RWPE2 (cell line): Measurements from ENCODE around the gene GTF2F2.

Source experiments
- ATAC-seq: fragments of 200-7000 bp; cut with Tn5 transposase; 3 replicates; pipeline ENCODE4 v1.9.1; 2021; ENCODE audit warnings: low read depth
- DNase-seq: peaks from one replicate; pipeline ENCODE4 v3.0.0-alpha.2; 2020; ENCODE audit warnings: low spot score
- H3K27ac ChIP-seq: fragments of 450-650 bp; 2 replicates; pipeline ENCODE4 v1.5.1; 2017; ENCODE audit warnings: mild to moderate bottlenecking; ENCODE audit not compliant: poor library complexity, severe bottlenecking
- H3K27me3 ChIP-seq: fragments of 250-450 bp; sonication (Bioruptor Pico); 2 replicates; pipeline ENCODE4 v1.5.1; 2021; ENCODE audit warnings: mild to moderate bottlenecking, moderate library complexity; ENCODE audit not compliant: insufficient read depth, poor library complexity, severe bottlenecking
- H3K36me3 ChIP-seq: fragments of 250-450 bp; sonication (Bioruptor Pico); 2 replicates; pipeline ENCODE4 v1.5.1; 2020; ENCODE audit warnings: low read depth, mild to moderate bottlenecking, moderate library complexity
- H3K4me1 ChIP-seq: fragments of 250-450 bp; sonication (Bioruptor Pico); 2 replicates; pipeline ENCODE4 v1.5.1; 2021; ENCODE audit warnings: mild to moderate bottlenecking, moderate library complexity; ENCODE audit not compliant: insufficient read depth, poor library complexity, severe bottlenecking
- H3K4me3 ChIP-seq: fragments of 250-450 bp; sonication (Bioruptor Pico); 2 replicates; pipeline ENCODE4 v1.5.1; 2021; ENCODE audit warnings: mild to moderate bottlenecking, moderate library complexity; ENCODE audit not compliant: severe bottlenecking
- H3K9me3 ChIP-seq: fragments of 250-450 bp; sonication (Bioruptor Pico); 2 replicates; pipeline ENCODE4 v1.5.1; 2021; ENCODE audit warnings: mild to moderate bottlenecking, moderate library complexity; ENCODE audit not compliant: severe bottlenecking
- TF ChIP-seq, protein P1 (sequence below): fragments of 450-650 bp; IDR thresholded peaks from one replicate; pipeline ENCODE4 v1.5.1; 2017; ENCODE audit warnings: mild to moderate bottlenecking, moderate library complexity; ENCODE audit not compliant: poor library complexity, severe bottlenecking

Gene GTF2F2

DNA sequence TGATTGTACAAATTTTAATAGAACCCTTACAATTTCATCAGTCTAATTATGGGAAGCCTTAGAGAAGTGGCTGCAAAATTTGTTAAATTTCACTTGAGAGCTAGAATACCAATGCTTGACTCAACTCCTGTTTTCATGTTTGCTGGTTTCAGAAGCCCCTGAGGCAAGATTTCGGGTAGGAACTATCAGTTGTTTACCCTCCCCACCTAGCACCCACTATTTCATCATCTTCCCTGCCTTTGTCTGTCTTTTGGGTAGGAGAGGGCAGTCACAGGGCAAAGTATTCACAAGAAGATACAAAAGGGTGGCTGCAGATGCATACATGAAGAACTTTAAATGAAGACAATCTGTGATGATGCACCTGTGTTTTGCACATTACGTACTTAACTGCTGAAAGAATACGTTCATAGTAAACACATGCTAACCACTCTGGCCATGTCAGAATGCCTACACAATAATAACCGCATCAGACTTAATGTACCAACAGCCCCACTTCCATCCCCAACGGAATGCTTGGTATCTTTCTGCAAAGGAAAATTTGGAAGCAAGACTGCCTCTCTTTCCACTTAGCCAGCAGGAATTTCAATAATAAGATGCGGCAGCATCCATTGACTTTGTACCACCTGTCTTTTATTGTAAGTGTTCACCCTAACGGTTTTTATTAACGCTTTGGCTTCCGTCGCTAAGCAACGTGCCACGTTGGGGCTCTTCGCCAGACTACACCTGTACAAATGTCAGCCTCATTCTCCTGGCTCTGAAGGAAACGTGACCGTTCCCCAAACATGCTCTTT, 190.2 kb downstream of the GTF2F2 start:
- no peak for DNase-seq
- Histone ChIP-seq H3K4me1 (peaks cover 8% of the 10 kb centered on the region), H3K36me3 (no peaks in the 10 kb centered on the region), H3K9me3 (no peaks in the 10 kb centered on the region), H3K4me3 (no peak overlapping the region), H3K27me3 (no peaks in the 10 kb centered on the region), H3K27ac (no peak overlapping the region)
- no peak for ATAC-seq
- TF ChIP-seq, protein P1, sequence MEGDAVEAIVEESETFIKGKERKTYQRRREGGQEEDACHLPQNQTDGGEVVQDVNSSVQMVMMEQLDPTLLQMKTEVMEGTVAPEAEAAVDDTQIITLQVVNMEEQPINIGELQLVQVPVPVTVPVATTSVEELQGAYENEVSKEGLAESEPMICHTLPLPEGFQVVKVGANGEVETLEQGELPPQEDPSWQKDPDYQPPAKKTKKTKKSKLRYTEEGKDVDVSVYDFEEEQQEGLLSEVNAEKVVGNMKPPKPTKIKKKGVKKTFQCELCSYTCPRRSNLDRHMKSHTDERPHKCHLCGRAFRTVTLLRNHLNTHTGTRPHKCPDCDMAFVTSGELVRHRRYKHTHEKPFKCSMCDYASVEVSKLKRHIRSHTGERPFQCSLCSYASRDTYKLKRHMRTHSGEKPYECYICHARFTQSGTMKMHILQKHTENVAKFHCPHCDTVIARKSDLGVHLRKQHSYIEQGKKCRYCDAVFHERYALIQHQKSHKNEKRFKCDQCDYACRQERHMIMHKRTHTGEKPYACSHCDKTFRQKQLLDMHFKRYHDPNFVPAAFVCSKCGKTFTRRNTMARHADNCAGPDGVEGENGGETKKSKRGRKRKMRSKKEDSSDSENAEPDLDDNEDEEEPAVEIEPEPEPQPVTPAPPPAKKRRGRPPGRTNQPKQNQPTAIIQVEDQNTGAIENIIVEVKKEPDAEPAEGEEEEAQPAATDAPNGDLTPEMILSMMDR: no peak

GRCh38 chr13:45314822-45315221, 194.5 kb downstream of the GTF2F2 start:
- H3K9me3 ChIP-seq: no peaks in the 10 kb centered on the region
- H3K27me3 ChIP-seq: no peaks in the 10 kb centered on the region
- no peak for DNase-seq
- no peak overlapping the region for H3K4me3 ChIP-seq
- H3K27ac ChIP-seq: no peak overlapping the region
- no peak for ATAC-seq
- peaks cover 8% of the 10 kb centered on the region for H3K4me1 ChIP-seq
- TF ChIP-seq, protein P1: no peak
- no peaks in the 10 kb centered on the region for H3K36me3 ChIP-seq

DNA sequence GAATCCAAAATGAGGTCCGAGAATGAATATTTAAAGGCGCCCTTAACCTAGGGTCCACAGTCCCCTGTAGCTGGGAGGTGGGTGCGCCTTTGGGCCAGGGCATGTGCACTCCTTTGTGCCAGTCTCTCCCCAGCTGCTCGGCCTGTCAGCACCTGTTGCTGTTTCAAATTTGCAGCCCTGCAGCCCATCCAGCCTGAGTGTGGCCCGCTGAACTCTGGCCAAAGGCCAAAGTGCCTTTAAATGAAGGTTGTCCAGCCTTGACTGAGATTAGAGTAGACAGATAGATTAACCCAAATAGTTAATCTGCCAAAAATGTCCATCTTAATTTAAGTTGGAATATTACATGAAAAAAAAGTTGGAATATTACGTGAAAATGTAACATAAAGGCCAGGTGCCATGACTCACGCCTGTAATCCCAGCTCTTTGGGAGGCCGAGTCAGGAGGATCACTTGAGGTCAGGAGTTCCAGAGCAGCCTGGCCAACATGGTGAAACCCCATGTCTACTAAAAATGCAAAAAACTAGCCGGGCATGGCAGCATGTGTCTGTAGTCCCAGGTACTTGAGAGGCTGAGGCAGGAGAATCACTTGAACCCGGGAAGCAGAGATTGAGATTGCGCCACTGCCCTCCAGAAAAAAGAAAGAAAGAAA, 195.3 kb downstream of the GTF2F2 start:
- H3K4me3 ChIP-seq: no peak overlapping the region
- TF ChIP-seq, protein P1: no peak
- DNase-seq: no peak
- H3K9me3 ChIP-seq: no peaks in the 10 kb centered on the region
- no peak overlapping the region for H3K27ac ChIP-seq
- no peaks in the 10 kb centered on the region for H3K36me3 ChIP-seq
- H3K27me3 ChIP-seq: no peaks in the 10 kb centered on the region
- ATAC-seq: no peak
- peaks cover 3% of the 10 kb centered on the region for H3K4me1 ChIP-seq

DNA sequence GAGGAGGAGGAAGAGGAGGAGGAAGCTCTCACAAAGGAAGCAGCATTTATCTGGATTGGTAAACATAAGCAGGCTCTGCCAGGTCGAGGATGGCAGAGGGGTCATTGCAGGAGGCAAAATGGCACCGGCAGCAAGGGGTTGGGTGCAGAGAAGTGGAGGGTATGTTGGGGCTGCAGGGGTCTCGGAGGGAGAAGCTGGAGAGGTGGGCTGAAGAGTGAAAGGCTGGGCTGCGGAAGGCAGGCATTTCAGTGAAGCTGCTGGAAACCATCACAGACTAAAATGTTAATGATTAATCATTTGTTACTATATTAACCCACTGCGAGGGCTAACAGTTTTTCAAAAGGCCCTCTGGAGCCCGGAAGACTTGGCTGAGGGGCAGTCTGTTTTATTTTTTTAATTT, 196.0 kb downstream of the GTF2F2 start:
- no peak for ATAC-seq
- Histone ChIP-seq H3K27me3 (no peaks in the 10 kb centered on the region), H3K4me1 (no peaks in the 10 kb centered on the region), H3K27ac (no peak overlapping the region), H3K4me3 (no peak overlapping the region), H3K9me3 (no peaks in the 10 kb centered on the region), H3K36me3 (no peaks in the 10 kb centered on the region)
- TF ChIP-seq, protein P1: no peak
- DNase-seq: no peak

DNA sequence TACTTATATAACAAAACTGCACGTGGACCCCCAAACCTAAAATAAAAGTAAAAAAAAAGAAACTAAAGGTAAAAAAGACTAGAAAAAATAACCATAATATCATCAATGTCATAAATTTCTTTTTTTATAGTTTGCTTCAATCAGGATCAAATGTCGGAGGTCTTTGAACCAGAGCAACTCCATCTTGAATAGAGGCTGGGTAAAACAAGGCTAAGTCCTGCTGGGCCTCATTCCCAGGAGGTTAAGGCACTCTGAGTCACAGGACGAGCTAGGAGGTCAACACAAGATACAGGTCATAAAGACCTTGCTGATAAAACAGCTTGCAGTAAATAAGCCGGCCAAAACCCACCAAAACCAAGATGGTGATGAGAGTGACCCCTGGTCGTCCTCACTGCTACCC, 196.7 kb downstream of the GTF2F2 start:
- H3K4me3 ChIP-seq: no peak overlapping the region
- no peaks in the 10 kb centered on the region for H3K27me3 ChIP-seq
- TF ChIP-seq, protein P1: no peak
- ATAC-seq: no peak
- no peaks in the 10 kb centered on the region for H3K36me3 ChIP-seq
- H3K4me1 ChIP-seq: no peaks in the 10 kb centered on the region
- no peak for DNase-seq
- no peak overlapping the region for H3K27ac ChIP-seq
- no peaks in the 10 kb centered on the region for H3K9me3 ChIP-seq
